Stimulated activated CD8-positive, alpha-beta memory T cell treated with anti-CD3 and anti-CD28 coated beads, Interleukin-2, amount 100 ng/mL, for 1 hour (primary cell): ENCODE measurements around the gene CFAP206.
A peak's percentile ranks its signal among the peaks of the same experiment; 100 is the strongest.
"Not testable (repeated sequence)": the region's sequence is repeated elsewhere in the genome, so short reads cannot be mapped to it uniquely, and the experiment has no call there.

Source experiments
- DNase-seq, 2 donors: peaks; one replicate each; pipeline ENCODE4 v3.0.0-alpha.2; 2020; ENCODE audit warnings: low read depth in 2 of 2

Gene CFAP206

DNA sequence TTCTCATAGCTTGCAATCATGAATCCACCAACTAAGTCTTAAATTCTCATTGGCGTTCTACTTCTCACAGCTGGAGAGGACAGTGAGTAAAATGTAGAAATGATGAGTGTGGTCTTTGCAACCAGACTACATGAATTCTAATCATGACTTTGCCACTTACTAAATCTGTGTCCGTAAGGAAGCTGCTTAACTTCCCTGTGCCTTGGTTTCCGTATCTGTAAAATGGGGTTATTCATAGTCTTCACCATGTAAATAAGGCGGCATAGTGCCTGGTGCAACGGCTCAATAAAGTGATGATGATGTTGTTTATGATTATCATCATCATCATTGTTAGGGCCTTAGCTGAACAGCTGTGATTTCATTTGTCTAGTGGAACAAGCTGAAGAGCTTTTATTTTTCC, 12.6 kb downstream of the CFAP206 start:
- no peak for DNase-seq

DNA sequence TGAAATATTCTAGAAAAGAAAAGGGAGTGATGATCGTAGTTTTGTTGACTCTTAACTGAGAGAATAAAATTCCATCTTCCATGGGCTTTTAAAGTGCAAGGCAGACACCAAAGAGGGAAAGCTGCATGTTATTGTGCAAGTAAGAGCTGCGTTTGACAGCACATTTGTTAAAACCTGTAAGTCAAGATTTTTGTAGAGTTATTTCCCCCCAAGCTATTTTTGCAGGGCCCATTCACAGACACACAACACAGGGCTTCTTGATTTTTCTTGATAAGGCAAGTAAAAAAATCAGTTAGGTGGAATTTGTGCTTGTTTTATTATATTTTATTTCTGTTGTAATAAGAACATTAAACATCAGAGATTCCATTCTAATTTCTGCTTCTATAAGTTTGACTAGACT, 13.8 kb downstream of the CFAP206 start:
- no peak for DNase-seq

DNA sequence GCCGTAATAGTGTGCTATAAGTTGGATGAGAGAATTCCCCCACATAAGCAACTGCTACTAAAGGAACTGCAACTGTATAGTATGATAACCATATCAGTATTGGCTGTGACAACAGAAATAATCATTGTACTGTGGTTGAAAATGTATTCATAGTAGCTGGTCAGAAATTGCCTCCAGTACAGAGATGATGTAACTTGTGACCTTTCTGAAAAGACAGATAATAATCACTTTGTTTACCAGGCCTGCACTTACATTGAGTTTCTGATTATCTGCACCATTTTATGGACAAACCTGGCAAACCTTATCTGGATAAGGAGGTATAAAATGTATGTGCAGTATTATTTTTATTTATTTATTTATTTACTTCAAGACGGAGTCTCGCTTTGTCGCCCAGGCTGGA, 19.0 kb downstream of the CFAP206 start:
- no peak for DNase-seq

DNA sequence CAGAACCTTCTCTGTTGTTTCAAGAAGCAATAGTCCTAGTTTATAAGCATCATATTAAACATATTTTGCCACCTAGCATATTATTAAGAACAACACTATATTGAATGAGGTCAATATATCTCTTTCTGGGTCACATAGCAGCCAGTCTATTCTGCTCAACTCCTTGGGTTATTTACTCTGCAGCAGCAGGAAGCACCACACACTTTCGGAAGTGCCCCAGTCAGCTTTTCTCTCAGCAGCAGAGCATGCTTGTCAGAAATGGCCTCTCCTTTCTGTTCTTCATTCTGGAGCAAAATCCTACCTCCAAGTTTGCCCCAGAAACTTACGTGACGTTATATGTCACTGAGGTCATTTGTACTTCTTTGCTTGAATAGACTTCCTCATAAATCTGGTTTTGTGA, 22.7 kb downstream of the CFAP206 start:
- no peak for DNase-seq

DNA sequence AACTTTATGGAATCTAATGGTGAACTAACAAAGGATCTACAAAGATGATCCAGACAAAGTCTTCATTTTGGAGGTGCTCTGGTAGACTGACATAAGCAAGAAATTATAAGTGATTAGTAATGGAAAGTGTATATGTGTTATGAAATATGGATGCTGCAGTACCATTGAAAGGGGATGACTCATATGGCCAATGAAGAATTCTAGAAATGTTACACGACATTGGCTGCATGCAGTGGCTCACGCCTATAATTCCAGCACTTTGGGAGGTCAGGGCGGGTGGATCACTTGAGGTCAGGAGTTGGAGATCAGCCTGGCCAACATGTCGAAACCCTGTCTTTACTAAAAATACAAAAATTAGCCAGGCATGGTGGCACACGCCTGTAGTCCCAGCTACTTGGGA, 23.5 kb downstream of the CFAP206 start:
- DNase-seq: no peak

- DNase-seq: peak in 1 of 2 donors; percentile 2
Observed at GRCh38 chr6:87436435-87436834, 28.7 kb downstream of the CFAP206 start.

DNA sequence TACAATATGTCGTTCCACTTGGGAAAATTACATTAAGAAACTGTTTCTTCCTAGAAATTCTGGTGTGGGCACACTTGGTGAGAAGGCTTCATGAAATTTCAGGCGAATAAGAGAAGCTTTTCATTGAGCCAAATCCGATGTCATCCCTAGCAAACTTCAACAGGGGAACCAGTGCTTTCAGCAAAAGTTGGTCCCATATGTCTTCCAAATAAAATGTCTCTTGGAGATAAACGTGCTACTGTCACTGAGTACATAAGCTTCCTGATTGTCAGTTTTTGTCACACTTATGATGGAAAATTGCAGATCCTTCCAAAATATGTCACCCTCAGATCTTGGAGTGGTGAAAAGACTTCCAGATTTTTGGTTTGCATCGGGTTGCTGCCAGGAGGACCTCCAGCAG, 33.9 kb downstream of the CFAP206 start:
- no peak for DNase-seq

- DNase-seq: no peak
Observed at GRCh38 chr6:87444362-87444761, 36.6 kb downstream of the CFAP206 start.

DNA sequence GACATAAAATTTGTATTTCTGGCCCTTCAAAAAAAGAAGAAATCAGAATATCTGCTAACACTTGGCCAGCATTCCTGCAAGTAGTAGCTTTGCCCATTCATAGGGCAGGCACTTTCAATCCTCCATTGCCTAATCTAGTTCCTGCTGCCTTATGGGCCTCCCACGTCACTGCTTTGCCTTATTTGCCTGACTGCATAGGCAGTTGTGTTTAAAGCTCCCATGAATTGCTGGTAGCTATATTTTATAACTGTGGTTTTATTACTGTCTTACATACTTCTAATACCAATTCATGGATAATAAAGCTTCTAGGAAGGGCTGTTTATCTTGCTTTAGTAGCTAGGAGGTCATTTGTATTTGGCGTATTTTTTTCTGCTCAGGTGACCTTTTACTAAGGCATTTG, 57.3 kb downstream of the CFAP206 start:
- DNase-seq: no peak

DNA sequence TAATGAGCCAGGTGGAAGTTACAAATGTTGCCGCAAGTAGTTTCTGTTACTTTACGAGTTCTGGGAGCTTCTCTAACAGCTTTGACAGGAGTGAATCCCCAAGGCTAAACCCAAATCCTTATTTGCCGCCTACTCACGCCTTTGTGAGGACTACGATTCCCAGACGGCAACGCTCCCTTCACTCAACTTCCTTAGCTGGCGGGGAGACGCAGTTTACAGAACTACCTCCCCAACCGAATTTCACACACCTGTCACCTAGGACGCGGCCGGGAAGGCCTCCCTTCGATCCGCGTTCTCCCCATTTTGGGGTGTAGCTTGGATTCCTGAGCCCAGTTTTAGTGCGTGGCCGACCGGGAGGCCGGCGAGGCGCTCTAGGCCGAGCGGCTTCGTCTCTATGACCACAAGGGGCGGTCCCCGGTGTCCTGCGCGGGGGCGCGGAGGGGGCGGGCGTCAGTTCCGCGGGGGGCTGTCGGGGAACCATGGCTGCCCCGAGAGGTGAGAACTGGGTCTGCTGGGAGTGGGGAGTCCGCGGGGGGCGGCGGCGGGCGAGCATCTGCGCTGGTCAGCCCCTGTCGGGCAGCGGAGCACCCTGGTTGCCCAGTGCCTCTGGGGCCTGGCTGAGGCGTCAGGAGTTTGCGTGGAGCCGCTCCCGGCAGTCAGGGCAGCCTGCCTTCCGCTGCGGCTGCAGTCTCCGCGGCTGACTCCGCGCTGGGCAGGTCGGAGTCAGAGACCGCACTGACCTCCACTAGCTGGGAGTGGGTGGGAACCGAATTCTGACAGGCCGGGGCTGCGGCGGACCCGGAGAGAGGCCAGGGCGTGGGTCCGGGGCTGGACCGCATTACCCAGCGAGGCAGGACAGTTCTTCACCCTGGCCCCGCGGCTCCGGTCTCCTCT, 65.0 kb downstream of the CFAP206 start, which contains the start of gene SLC35A1:
SLC35A1 (plus strand) TSS at position 450 of the 894 bp plus-strand sequence; CDS start at position 480, 30 bp downstream.
- peak; percentile 76 for DNase-seq

DNA sequence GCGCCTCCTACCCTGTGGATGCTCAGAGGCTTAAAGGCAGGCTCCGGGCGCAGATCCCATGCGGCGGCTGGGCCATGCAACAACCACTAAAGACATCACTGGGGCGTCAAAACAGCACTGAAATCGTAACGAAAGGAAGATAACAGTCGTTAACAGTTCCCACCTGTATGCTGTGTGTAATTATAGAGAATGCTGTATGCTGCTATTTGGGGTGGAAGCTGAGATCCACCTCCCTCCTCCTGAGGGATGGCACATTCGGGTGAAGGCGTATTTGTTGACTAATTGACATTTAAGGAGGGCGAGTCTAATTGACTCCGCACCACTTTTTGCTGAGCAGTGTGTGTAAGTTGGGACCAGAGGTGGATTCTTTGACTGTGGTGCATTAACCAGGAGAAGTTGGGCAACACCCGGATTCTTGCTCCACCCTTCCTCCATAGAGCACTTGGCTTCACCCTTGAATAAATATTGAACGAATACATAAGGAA, 65.7 kb downstream of the CFAP206 start:
- no peak for DNase-seq

GRCh38 chr6:87481931-87482330, 74.2 kb downstream of the CFAP206 start:
- no peak for DNase-seq

DNA sequence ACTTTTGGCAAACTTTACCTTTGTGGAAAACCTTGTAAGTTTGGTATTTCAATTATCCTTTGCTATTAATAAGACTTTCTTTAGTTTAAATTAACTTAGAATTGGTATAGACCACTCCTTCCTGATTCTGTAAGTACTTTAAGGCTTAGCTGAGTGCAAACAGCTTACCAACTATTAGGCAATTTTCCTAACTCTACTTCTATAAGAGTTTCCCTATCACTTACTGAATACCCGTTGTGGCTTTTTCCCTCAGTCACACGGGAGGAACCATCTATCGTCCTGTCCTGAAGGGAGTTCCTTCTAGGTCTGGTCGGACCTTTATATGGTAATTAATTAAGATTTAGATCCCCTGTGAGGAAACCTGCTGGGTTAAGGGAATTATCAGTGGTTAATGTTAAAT, 74.6 kb downstream of the CFAP206 start:
- DNase-seq: no peak

- DNase-seq: no peak
Observed at GRCh38 chr6:87483929-87484328, 76.2 kb downstream of the CFAP206 start.

DNA sequence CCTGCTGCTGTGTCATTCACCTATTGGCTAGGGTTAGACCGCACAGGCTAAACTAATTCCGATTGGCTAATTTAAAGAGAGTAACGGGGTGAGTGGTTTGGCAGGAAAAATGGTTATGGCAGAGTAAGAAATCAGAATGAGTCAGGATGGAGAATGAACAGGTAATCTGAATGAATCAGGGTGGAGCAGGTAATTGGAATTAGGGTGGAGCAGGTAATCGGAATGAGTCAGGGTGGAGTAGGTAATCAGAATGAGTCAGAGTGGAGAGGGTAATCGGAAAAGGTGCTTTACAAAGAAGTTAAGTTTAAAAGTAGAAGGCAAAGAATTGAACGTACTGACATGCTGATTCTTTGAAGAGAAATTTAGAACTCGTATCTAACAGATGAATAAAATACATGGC, 76.7 kb downstream of the CFAP206 start:
- DNase-seq: no peak

- no peak for DNase-seq
Observed at GRCh38 chr6:87487555-87487954, 79.8 kb downstream of the CFAP206 start.

DNA sequence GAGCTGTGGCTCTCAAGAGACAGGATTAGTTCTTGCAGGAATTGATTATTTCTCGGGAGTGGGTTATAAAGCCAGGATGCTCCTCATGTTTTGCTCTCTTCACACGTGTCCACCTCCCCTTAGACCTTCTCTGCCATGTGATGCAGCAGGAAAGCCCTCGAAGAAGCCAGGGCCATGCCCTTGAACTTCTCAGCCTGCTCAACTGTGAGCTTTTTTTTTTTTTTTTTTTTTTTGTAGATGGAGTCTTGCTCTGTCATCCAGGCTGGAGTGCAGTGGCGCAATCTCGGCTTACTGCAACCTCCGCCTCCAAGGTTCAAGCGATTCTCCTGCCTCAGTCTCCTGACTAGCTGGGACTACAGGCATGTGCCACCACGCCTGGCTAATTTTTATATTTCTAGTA, 81.6 kb downstream of the CFAP206 start:
- not testable (repeated sequence) for DNase-seq

DNA sequence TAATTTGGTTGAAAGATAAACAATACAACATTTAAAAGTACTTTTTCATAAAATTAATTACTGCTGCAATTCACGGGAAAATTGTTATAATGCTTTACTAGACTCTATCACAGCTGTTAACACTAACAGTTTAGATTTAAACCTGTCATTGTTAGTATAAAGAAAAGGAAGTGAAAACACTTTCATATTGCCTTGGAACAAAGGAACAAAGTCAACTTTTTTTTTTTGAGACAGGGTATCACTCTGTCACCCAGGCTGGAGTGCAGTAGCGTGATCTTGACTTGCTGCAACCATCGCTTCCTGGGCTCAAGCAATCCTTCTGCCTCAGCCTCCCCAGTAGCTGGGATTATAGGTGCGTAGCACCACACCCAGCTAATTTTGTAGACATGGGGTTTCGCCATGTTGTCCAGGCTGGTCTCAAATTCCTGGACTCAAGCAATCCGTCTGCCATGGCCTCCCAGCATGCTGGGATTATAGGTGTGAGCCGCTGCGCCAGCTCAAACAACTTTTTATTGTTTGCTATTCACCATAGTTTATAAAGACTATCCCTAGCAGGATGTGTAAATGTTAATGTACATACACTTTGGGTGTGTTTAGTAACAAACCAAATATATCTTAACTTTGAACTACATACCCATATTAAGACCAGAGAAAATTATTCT, 87.1 kb downstream of the CFAP206 start:
- no peak for DNase-seq

GRCh38 chr6:87498048-87498447, 90.3 kb downstream of the CFAP206 start:
- no peak for DNase-seq

DNA sequence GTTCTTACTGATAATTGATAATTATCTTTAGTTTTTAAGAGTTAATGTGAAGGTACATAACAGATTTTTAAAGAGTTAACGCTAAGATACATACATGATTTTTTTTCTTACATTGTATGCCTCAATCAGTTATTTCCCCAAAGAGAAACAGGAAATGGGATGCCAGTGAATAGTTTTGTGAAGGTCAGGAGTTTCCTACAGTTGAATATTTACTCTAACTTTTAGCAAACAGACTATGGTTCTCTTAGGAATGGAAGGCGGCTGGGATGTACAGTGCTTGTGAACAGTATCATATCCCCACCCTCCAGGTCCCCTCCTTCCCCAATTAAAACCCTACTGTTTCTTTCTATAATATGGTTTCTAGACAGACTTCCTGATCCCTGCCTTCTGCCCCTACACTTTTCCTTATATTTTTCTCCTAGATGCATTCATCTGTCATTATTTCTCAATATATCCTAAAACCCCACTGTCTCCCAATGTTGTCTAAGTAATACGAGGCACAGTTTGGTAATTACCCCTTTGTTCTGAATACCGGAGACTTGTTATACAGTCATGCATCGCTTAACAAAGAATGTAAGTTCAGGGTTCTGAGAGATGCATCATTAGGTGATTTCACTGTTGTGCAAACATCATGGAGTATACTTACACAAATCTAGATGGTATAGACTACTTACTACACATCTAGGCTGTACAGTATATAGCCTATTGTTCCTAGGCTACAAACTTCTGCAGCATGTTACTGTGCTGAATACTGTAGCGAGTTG, 94.2 kb downstream of the CFAP206 start:
- DNase-seq: no peak

- DNase-seq: no peak
Observed at GRCh38 chr6:87504441-87504840, 96.7 kb downstream of the CFAP206 start.
